GM18907 (cell line): Measurements from ENCODE around the gene FMNL3.

ENCODE experiments used
- ATAC-seq: cut with Tn5 transposase; IDR thresholded peaks from one replicate; pipeline ENCODE4 v1.9.1; 2021; ENCODE audit warnings: mild to moderate bottlenecking, moderate library complexity; ENCODE audit not compliant: unreplicated experiment

FMNL3 gene

GRCh38 chr12:49652921-49653520 lies 54.2 kb downstream of the FMNL3 start:
- no peak for ATAC-seq

GRCh38 chr12:49651855-49652254 lies 55.4 kb downstream of the FMNL3 start:
- no peak for ATAC-seq

- no peak for ATAC-seq
Observed at GRCh38 chr12:49649892-49650291, 57.3 kb downstream of the FMNL3 start.

DNA sequence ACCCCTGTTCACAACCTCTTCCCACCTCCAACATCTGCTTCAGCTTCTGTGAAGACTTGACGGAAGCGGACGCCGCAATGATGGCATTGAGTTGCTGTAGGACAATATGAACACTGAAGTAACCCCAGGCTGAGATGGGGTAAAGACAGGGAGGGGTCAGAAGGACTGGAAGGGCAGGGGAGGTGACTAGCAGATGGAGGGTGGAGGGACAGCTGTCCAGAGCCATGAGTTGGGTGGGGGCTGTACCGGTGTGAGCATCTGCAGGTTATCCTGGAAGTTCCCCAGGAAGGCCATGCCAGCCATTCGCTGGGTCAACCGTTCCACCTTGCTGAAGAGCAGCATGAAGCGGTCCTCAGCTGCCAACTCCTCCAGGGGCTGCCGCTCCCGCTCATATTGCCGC lies 57.8 kb downstream of the FMNL3 start:
- ATAC-seq, result no peak

- no peak for ATAC-seq
Observed at GRCh38 chr12:49648712-49649003, 58.5 kb downstream of the FMNL3 start.

GRCh38 chr12:49647827-49648711 lies 59.1 kb downstream of the FMNL3 start:
- ATAC-seq, result no peak

DNA sequence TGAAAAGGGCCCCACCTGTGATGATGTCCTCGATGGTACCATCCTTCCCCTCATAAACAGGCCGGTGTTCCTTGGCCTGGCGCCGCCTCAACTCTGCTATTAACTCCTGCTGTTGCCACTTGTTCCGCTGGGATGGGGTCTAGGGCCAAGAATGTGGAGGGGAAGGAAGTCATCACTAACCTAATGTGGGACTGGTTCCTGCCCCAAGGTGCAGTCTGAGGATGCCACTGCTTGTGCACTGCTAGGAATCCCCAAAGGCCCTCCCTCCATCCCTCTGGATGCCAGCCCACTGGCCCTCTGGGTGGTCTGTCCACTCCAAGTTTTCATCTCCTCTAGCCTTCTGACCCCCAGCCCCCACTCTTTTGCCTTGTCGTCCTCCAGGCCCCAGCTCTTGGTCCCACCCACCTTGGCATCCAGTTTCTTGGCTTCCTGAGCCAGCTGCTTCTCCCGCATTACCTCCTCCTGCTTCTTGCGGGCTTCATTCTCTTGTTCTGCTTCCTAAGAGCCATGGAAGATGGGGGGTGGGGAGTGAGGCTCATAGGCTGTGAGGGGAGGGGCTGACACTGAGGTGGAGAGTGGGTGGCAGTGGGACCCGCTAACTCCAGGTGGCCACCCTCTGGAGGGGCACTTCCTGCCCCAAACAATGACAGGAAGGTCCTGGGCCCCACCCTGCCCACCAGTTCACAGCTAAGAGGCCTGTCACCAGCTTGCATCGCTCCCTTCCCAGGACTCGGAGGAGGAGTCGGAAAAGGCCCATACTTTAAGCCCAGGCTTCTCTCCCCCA lies 60.1 kb downstream of the FMNL3 start:
- no peak for ATAC-seq

- no peak for ATAC-seq
Observed at GRCh38 chr12:49646331-49646830, 60.8 kb downstream of the FMNL3 start.

DNA sequence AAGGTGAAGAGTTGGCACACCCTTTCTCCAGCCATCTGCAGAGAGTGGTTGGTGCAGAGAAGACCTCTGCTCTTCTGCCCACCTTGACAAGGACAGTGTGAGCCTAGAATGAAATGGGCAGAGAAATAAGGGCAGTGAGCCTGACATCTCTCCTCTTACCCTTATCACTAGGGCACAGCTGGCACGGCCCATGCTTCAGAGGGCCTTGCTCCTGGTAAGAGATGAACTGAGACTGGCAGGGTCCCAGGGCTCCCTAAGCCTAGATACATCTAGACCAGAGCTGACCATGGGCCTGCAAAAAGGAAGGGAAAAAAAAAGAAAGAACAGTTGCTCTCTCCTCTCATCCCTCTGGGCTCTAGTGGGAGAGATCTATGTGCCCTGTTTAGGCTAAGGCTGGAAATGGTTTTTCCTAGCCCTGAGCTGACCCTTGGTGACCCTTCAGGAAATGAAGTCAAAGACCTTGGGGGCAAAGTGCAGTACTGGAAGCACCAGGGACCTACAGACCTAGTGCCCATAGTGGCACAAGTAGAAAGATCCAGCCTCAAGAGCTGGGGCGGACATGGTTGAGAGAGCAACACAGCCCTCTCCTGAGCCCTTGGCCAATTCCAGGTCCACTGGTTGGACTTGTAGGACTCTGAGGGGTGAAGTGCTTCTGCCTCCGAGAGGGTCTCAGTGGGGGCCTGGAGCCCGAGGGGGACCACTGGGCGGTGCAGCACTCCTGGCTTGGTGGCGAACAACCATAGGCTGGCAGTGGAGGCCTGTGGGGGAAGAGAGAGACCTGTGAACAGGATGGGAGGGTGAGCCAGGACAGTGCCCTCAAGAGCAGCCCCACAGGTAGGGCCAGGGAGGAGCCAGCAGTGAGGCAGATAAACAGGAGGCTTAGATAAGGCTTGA lies 61.8 kb downstream of the FMNL3 start:
- ATAC-seq, result no peak

- ATAC-seq, result no peak
Observed at GRCh38 chr12:49644620-49644994, 62.6 kb downstream of the FMNL3 start.

- no peak for ATAC-seq
Observed at GRCh38 chr12:49643961-49644619, 63.1 kb downstream of the FMNL3 start.

GRCh38 chr12:49643135-49643534 lies 64.1 kb downstream of the FMNL3 start:
- ATAC-seq, result no peak

- no peak for ATAC-seq
Observed at GRCh38 chr12:49642370-49642802, 64.8 kb downstream of the FMNL3 start.

DNA sequence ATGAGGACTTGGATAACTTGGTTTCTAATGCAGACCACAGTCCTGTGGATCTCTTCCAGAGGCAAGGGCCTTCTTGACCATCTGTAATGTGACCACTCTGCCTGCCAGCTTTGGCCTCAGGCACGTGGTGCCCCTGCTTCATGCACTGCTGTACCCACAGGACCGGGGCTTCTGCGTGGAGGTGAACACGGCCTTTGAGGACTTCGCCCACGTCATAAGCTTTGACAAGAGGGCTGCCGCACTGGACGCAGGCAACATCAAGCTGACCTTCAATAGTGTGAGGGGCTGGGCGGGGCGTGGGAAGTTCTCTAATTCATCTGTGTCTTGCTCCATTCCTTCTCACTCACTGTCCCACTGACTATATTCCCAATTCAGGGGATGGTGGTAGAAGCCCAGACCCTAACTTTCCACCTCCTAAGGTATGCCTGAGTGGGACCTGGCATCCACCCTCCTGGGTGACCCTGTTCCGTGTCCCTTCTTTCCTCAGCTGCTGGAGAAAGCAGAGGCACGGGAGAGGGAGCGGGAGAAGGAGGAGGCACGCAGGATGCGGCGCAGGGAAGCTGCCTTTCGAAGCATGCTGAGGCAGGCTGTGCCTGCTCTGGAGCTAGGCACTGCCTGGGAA lies 65.3 kb downstream of the FMNL3 start:
- ATAC-seq, result no peak

DNA sequence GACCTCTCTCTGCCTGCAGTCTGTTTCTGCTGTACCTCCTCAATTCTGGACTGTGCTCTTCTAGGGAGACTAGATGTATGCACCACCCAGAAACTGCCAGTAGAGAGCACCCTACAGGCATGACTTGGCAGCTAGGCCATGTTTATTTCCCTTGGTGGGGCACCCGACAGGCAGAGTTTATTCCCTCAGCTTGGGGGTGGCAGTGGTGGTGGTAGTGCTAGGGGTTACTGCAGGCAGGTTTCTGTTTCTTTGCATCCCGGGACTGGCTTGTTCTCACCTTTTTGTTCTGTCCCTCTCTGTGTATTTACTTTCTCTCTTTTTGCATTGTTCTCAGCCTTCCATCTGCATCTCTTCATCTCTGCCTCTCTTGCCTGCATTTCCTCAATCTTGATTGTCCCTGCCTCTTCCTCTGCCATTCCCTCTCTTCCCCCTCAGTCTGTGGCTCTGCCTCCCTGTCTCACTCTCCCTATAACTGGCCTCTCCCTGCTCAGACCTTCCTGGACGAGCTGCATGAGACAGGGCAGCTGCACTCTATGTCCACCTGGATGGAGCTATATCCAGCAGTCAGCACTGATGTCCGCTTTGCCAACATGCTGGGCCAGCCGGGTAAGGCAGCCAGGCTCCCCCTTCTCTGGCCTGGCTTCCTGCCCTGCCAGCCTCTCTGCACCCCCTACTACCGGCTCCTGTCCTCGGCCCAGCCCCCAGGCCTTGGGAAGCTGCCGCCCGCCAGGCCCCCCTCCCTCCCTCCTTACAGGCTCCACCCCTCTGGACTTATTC lies 70.0 kb downstream of the FMNL3 start:
- peak; percentile 48 for ATAC-seq

- ATAC-seq, result no peak
Observed at GRCh38 chr12:49636574-49636973, 70.6 kb downstream of the FMNL3 start.

- no peak for ATAC-seq
Observed at GRCh38 chr12:49635656-49636055, 71.5 kb downstream of the FMNL3 start.

DNA sequence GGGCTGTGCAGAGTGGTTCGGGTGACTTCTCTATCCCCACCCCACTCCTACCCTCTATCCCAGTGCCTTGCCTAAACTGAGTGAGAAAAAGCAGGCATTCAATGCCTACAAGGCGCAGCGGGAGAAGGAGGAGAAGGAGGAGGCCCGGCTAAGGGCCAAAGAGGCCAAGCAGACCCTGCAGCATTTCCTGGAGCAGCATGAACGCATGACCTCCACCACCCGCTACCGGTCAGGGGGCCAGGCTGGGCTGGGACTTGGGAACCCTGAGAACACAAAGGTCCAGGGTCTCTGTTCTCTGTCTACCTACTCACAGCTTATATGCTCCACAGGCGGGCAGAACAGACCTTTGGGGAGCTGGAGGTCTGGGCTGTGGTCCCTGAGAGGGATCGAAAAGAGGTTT lies 72.2 kb downstream of the FMNL3 start:
- ATAC-seq, result no peak
